Psoas muscle (tissue), 8 donors: Measurements from ENCODE around the gene PCID2. TPM values are rescaled to one million over a fixed set of nuclear protein-coding genes. Genes with fewer than 3 reads are reported as not detected.

Experiments used
- ATAC-seq, 4 donors: fragments of 200-7000 bp; cut with Tn5 transposase; one replicate each; pipeline ENCODE4 v1.9.1; 2020; ENCODE audit warnings: moderate library complexity in 3 of 4, mild to moderate bottlenecking in 2 of 4
- DNase-seq, 2 donors: peaks; one replicate each; pipeline ENCODE4 v3.0.0-alpha.2; 2020
- H3K27ac ChIP-seq: fragments of 200-600 bp; one replicate; pipeline ENCODE4 v1.8.0; 2022
- H3K27me3 ChIP-seq, 3 donors: fragments of 200-600 bp in 1 of 3; one replicate each; pipeline versions ENCODE4 v1.6.1 to v1.8.0; 2013 to 2022; ENCODE audit warnings: low read length in 2 of 3, mild to moderate bottlenecking in 2 of 3, moderate library complexity in 1 of 3; ENCODE audit not compliant: insufficient read depth in 3 of 3
- H3K36me3 ChIP-seq, 2 donors: fragments of 200-600 bp in 1 of 2; one replicate each; pipeline versions ENCODE4 v1.6.1 to v1.8.0; 2013 to 2022; ENCODE audit warnings: low read depth in 1 of 2, mild to moderate bottlenecking in 1 of 2, moderate library complexity in 1 of 2; ENCODE audit not compliant: insufficient read depth in 1 of 2
- H3K4me1 ChIP-seq: fragments of 200-600 bp; one replicate; pipeline ENCODE4 v1.8.0; 2022
- H3K4me3 ChIP-seq: fragments of 200-600 bp; one replicate; pipeline ENCODE4 v1.8.0; 2022; ENCODE audit warnings: mild to moderate bottlenecking
- H3K9me3 ChIP-seq: fragments of 200-600 bp; one replicate; pipeline ENCODE4 v1.8.0; 2022
- WGBS, 3 donors: extraction: QIAGEN DNeasy Blood & Tissue Kit; methylation state at CpG; one replicate each; pipeline versions ENCODE4 v1.1.6 to v1.1.7; 2013; 5-methylcytosine and 5-hydroxymethylcytosine counted together
- intact Hi-C, 2 donors: fragments of 100-400 bp; cut with DNase I; formaldehyde crosslinking; loops; one replicate each; pipeline versions ENCODE4 v1.11.0 to v1.14.2; 2022
- polyA plus RNA-seq, 3 donors: library from polyadenylated mRNA; stranded (reverse); fragments of 200-250 nt; gene quantifications; one replicate each; pipeline ENCODE4 v1.2.3, GENCODE V29; 2013
- total RNA-seq, 4 donors: library from RNA; stranded (reverse); fragmentation: NEBNext Ultra II Directional in 2 of 4; extraction: Animal tissue kit (Norgen Biotek cat#: 25700) in 2 of 4; gene quantifications; one replicate each; pipeline versions ENCODE4 v1.2.1 to v1.2.4, GENCODE V29; 2021 to 2023
- TF ChIP-seq, protein P1 (sequence below): fragments of 200-600 bp; IDR thresholded peaks from one replicate; pipeline ENCODE4 v1.8.0; 2022; ENCODE audit warnings: antibody characterized with exemption
- donor health status: healthy with polysubstance abuse.
- donor health status: DM: no; HTN: no; CAD: no; lungs with moderate emphysema.
- donor health status: Bipolar disorder and iron deficiency.
- donor health status: healthy.
- donor health status: DM: yes; HTN: yes; CAD: no.
- donor health status: DM: no; HTN: no; CAD: no.
- donor health status: DM: no; HTN: no; CAD: no.
- donor health status: DM: yes; HTN: yes; CAD: no.

PCID2 gene
- total and polyA plus RNA-seq, 7 donors = 19.9 to 37.1 (median 26.6) TPM

DNA sequence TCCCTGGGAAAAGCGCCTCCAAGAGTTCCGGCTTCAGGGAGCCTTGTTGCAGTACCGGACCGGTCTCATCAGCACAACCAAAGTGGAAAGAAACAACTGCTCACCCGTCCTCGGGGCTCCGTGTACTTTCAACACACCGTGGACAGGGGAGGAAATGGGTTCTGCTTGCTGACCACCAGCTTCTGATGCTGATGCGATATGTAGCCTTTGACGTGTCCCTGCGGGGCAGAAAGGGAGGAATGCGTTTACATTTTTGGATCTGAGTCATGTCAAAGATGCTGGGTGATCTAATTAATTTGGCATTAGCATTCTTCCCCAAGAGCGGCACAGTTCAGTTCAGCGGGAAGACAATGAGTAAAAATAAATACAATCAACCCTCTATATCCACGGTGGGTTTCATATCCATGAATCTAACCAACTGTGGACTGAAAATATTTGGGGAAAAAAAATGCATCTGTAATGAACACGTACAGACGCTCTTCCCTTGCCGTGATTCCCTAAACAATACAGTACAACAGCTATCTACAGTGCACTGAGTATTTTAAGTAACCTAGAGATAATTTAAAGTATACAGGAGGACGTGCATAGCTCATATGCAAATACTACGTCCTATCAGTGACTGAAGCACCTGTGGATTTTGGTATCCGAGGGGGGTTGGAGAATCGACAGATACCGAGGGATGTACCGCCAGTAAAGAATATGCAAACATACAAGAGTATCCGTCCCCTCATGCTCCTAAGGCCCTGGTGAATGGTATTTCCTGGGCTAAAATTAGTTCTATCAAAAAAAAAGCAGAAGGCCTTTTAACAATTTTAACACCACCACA lies 30.2 kb downstream of the PCID2 start:
- no peak overlapping the region for H3K27ac ChIP-seq
- no peak for DNase-seq

DNA sequence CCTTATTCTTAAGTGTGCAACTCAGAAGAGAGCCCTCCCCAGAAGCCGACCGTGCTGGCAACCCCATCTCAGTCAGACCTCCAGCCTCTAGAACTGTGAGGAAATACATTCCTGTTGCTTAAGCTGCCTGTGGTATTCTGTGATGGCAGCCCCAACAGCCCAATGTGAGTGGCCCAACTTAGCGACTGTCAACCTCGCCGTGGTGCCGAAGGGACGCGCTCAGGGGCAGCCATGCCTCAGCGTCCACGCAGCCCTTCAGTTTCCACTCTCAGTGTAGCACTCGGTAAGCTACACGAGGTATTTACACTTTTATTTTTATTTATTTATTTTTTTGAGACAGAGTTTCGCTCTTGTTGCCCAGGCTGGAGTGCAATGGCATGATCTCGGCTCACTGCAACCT lies 31.6 kb downstream of the PCID2 start:
- no peaks in the 10 kb centered on the region for H3K27me3 ChIP-seq
- no peak for DNase-seq
- WGBS, 3 donors = 97 to 98% (median 97%) methylated on average over 14 of the region's 14 CpGs
- intact Hi-C loops = loop anchor here in 1 of 2 donors (5.0 kb wide), 1 partner anchor 75 kb away; no protein-coding TSS in a partner anchor
- no peak overlapping the region for H3K4me3 ChIP-seq
- TF ChIP-seq, protein P1, sequence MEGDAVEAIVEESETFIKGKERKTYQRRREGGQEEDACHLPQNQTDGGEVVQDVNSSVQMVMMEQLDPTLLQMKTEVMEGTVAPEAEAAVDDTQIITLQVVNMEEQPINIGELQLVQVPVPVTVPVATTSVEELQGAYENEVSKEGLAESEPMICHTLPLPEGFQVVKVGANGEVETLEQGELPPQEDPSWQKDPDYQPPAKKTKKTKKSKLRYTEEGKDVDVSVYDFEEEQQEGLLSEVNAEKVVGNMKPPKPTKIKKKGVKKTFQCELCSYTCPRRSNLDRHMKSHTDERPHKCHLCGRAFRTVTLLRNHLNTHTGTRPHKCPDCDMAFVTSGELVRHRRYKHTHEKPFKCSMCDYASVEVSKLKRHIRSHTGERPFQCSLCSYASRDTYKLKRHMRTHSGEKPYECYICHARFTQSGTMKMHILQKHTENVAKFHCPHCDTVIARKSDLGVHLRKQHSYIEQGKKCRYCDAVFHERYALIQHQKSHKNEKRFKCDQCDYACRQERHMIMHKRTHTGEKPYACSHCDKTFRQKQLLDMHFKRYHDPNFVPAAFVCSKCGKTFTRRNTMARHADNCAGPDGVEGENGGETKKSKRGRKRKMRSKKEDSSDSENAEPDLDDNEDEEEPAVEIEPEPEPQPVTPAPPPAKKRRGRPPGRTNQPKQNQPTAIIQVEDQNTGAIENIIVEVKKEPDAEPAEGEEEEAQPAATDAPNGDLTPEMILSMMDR = no peak
- H3K27ac ChIP-seq = no peak overlapping the region
- ATAC-seq = no peak
- H3K9me3 ChIP-seq = no peaks in the 10 kb centered on the region
- H3K4me1 ChIP-seq = no peaks in the 10 kb centered on the region
- H3K36me3 ChIP-seq = peaks cover 8 to 93% of the 10 kb centered on the region in 2 donors

More for the DNA sequence above, 30.2 kb downstream of the PCID2 start:
- TF ChIP-seq, protein P1 = no peak
- H3K4me1 ChIP-seq = no peaks in the 10 kb centered on the region
- intact Hi-C loops = loop anchor here in 1 of 2 donors (5.0 kb wide), 1 partner anchor 74 kb away; no protein-coding TSS in a partner anchor
- H3K4me3 ChIP-seq = no peak overlapping the region
- H3K9me3 ChIP-seq = no peaks in the 10 kb centered on the region
- no peak for ATAC-seq
- H3K36me3 ChIP-seq = peaks cover 10 to 99% of the 10 kb centered on the region in 2 donors
- WGBS, 3 donors = 84 to 88% (median 87%) methylated on average over 25 of the region's 25 CpGs
- H3K27me3 ChIP-seq = no peaks in the 10 kb centered on the region

DNA sequence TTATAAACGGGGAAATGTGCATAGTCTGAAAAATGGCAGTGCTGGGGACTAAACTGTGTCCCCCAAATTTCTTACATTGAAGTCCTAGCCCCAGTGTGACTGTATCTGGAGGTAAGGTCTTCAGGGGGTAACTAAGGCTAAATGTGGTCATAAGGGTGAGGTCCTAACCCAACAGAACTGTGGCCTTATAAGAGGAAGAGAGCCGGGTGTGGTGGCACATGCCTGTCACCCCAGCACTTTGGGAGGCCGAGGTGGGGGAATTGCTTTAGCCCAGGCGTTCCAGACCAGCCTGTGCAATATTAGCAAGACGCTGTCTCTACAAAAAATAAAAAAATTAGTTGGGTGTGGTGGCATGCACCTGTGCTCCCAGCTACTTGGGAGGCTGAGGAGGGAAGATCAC lies 32.2 kb downstream of the PCID2 start:
- no peaks in the 10 kb centered on the region for H3K9me3 ChIP-seq
- no peak overlapping the region for H3K27ac ChIP-seq
- no peaks in the 10 kb centered on the region for H3K4me1 ChIP-seq
- ATAC-seq (peak in 1 of 4 donors; percentile 50), DNase-seq (no peak)
- TF ChIP-seq, protein P1 = no peak
- 69 to 73% (median 72%) methylated on average over 5 of the region's 5 CpGs for WGBS, 3 donors
- peaks cover 8 to 93% of the 10 kb centered on the region in 2 donors for H3K36me3 ChIP-seq
- intact Hi-C loops = loop anchor here in 1 of 2 donors (5.0 kb wide), 1 partner anchor 76 kb away; no protein-coding TSS in a partner anchor
- H3K27me3 ChIP-seq = no peaks in the 10 kb centered on the region
- no peak overlapping the region for H3K4me3 ChIP-seq

DNA sequence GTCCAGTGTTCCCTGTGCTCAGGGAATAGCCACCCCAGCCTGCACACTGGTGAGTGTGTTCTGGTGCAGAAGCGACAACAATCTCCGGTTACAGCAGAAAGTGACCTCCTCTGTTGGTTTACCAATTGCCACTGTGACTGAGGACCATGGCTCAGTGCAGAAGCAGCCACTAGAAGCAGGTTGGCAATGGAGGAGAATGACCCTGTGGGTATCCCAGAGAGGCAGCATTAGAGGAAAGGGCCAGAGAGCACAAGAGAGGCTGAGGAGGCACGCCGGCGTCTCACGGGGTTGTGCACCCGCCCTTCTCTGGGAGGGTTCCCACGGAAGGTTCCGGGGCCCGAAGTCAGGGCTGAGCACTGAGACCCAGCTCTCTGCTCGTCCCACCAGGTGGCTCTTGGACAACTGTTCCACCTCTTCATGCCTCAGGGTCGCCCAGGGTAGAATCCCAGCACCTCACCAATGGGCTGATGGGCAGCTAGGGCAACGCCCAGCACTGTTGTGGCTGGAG lies 36.0 kb downstream of the PCID2 start:
- TF ChIP-seq, protein P1 = no peak
- Histone ChIP-seq H3K4me1 (no peaks in the 10 kb centered on the region), H3K27ac (no peak overlapping the region), H3K27me3 (no peaks in the 10 kb centered on the region), H3K9me3 (no peaks in the 10 kb centered on the region), H3K4me3 (no peak overlapping the region), H3K36me3 (peaks cover 0 to 70% of the 10 kb centered on the region in 2 donors)
- WGBS, 3 donors = 91 to 93% (median 92%) methylated on average over 13 of the region's 13 CpGs
- no peak for DNase-seq
- ATAC-seq = no peak
- intact Hi-C loops = no loop called here
